Right lobe of liver (tissue), 6 donors: ENCODE measurements around the gene DNAJC13. TPM values are rescaled to one million over a fixed set of nuclear protein-coding genes. Genes with fewer than 3 reads are reported as not detected.

Experiments
- ATAC-seq, 4 donors: fragments of 200-7000 bp; cut with Tn5 transposase; one replicate each; pipeline ENCODE4 v1.9.1; 2020; ENCODE audit warnings: mild to moderate bottlenecking in 4 of 4, moderate library complexity in 4 of 4
- DNase-seq, 3 donors: peaks; one replicate each; pipeline ENCODE4 v3.0.0-alpha.2; 2020
- H3K27ac ChIP-seq, 3 donors: fragments of 200-600 bp; one replicate each; pipeline ENCODE4 v1.8.0; 2022
- H3K27me3 ChIP-seq, 2 donors: fragments of 200-600 bp; one replicate each; pipeline ENCODE4 v1.8.0; 2022
- H3K36me3 ChIP-seq, 4 donors: fragments of 200-600 bp; sonication (generic) in 1 of 4; one replicate each; pipeline versions ENCODE4 v1.5.1 to v1.8.0; 2017 to 2022; ENCODE audit warnings: control low read depth in 1 of 4
- H3K4me1 ChIP-seq, 4 donors: fragments of 200-600 bp; sonication (generic) in 1 of 4; one replicate each; pipeline versions ENCODE4 v1.5.1 to v1.8.0; 2017 to 2022; ENCODE audit warnings: control low read depth in 1 of 4
- H3K4me3 ChIP-seq, 3 donors: fragments of 200-600 bp; one replicate each; pipeline ENCODE4 v1.8.0; 2022
- H3K9me3 ChIP-seq, 4 donors: fragments of 200-600 bp; sonication (generic) in 1 of 4; one replicate each; pipeline versions ENCODE4 v1.5.1 to v1.8.0; 2017 to 2022; ENCODE audit warnings: control low read depth in 1 of 4
- CTCF ChIP-seq, 4 donors: fragments of 200-600 bp in 3 of 4; fragments of 450-650 bp in 1 of 4; IDR thresholded peaks; one replicate each; pipeline versions ENCODE4 v1.5.1 to v1.8.0; 2016 to 2022; ENCODE audit warnings: antibody characterized with exemption in 4 of 4, mild to moderate bottlenecking in 2 of 4
- POLR2A ChIP-seq: fragments of 450-650 bp; IDR thresholded peaks from one replicate; pipeline ENCODE4 v1.6.1; 2017; ENCODE audit warnings: antibody characterized with exemption, mild to moderate bottlenecking
- WGBS: methylation state at CpG from one replicate; pipeline ENCODE4 v1.1.6; 2018; ENCODE audit warnings: low coverage, low lambda C conversion rate; ENCODE audit not compliant: insufficient coverage; ENCODE audit errors: missing lambda C conversion rate; 5-methylcytosine and 5-hydroxymethylcytosine counted together
- intact Hi-C, 2 donors: fragments of 100-400 bp; cut with DNase I; formaldehyde crosslinking; loops; one replicate each; pipeline versions ENCODE4 v1.11.2 to v1.14.1; 2022
- total RNA-seq, 6 experiments: library from RNA; depleted of rRNA in 2 of 6; stranded (reverse); fragments of >200 nt in 2 of 6; fragmentation: NEBNext Ultra II Directional in 3 of 6; extraction: Animal tissue kit (Norgen Biotek cat#: 25700) in 3 of 6; gene quantifications; one replicate each; pipeline versions ENCODE4 v1.1.0 to v1.2.4, GENCODE V29; 2016 to 2023
- donor health status: DM: no; HTN: yes; CAD: no.
- donor health status: DM: no; HTN: no; CAD: no.
- donor health status: DM: no; HTN: no; CAD: no.
- donor health status: DM: no; HTN: yes; CAD: no.
- donor health status: DM: no; HTN: yes; CAD: no.

Gene DNAJC13
- total RNA-seq, 6 experiments from 2014 or later = 12.6 to 19.4 (median 18.3) TPM

GRCh38 chr3:132378846-132379245, 38.5 kb upstream of the DNAJC13 start:
- Histone ChIP-seq H3K36me3 (no peaks in the 10 kb centered on the region), H3K4me3 (no peak overlapping the region), H3K4me1 (no peaks in the 10 kb centered on the region), H3K9me3 (no peaks in the 10 kb centered on the region), H3K27ac (no peak overlapping the region), H3K27me3 (no peaks in the 10 kb centered on the region)
- DNase-seq (no peak), ATAC-seq (no peak)
- no peak for TF ChIP-seq CTCF (IDR thresholded peaks at IDR 0.05)
- TF ChIP-seq POLR2A = no peak
- WGBS = 55% methylated on average over 2 of the region's 2 CpGs
- intact Hi-C loops = no loop called here

- Histone ChIP-seq H3K27ac (no peak overlapping the region), H3K4me3 (no peak overlapping the region), H3K4me1 (no peaks in the 10 kb centered on the region), H3K9me3 (no peaks in the 10 kb centered on the region), H3K27me3 (no peaks in the 10 kb centered on the region), H3K36me3 (no peaks in the 10 kb centered on the region)
- WGBS = 64% methylated on average over 1 of the region's 1 CpG
- ATAC-seq = no peak
- intact Hi-C loops = no loop called here
- TF ChIP-seq CTCF (IDR thresholded peaks at IDR 0.05) (no peak), POLR2A (no peak)
- DNase-seq = no peak
These were observed 36.4 kb upstream of the DNAJC13 start for GRCh38 chr3:132380920-132381319.

GRCh38 chr3:132381348-132381944, 35.9 kb upstream of the DNAJC13 start:
- no peaks in the 10 kb centered on the region for H3K36me3 ChIP-seq
- 96% methylated on average over 5 of the region's 14 CpGs for WGBS
- DNase-seq = no peak
- no peaks in the 10 kb centered on the region for H3K9me3 ChIP-seq
- no peaks in the 10 kb centered on the region for H3K27me3 ChIP-seq
- H3K4me1 ChIP-seq = no peaks in the 10 kb centered on the region
- H3K27ac ChIP-seq = no peak overlapping the region
- no peak overlapping the region for H3K4me3 ChIP-seq
- TF ChIP-seq CTCF (IDR thresholded peaks at IDR 0.05) (no peak), POLR2A (no peak)
- intact Hi-C loops = no loop called here
- no peak for ATAC-seq

- Histone ChIP-seq H3K4me3 (no peak overlapping the region), H3K36me3 (no peaks in the 10 kb centered on the region), H3K4me1 (no peaks in the 10 kb centered on the region), H3K27ac (no peak overlapping the region), H3K9me3 (no peaks in the 10 kb centered on the region), H3K27me3 (no peaks in the 10 kb centered on the region)
- intact Hi-C loops = no loop called here
- ATAC-seq (no peak), DNase-seq (no peak)
- no peak for TF ChIP-seq CTCF (IDR thresholded peaks at IDR 0.05)
- TF ChIP-seq POLR2A = no peak
- WGBS = 36% methylated on average over 3 of the region's 4 CpGs
These were observed 35.0 kb upstream of the DNAJC13 start for GRCh38 chr3:132382267-132382666.

- Histone ChIP-seq H3K27ac (no peak overlapping the region), H3K4me1 (no peaks in the 10 kb centered on the region), H3K27me3 (no peaks in the 10 kb centered on the region), H3K9me3 (no peaks in the 10 kb centered on the region), H3K4me3 (no peak overlapping the region), H3K36me3 (no peaks in the 10 kb centered on the region)
- DNase-seq (no peak), ATAC-seq (no peak)
- TF ChIP-seq CTCF (IDR thresholded peaks at IDR 0.05) (no peak), POLR2A (no peak)
- intact Hi-C loops = no loop called here
These were observed 34.6 kb upstream of the DNAJC13 start for GRCh38 chr3:132382688-132383194.
